HG03108 (cell line): ENCODE data around the gene FGF9.
A peak's percentile ranks its signal among the peaks of the same experiment; 100 is the strongest.

Experiments
- ATAC-seq: cut with Tn5 transposase; IDR thresholded peaks from one replicate; pipeline ENCODE4 v1.9.1; 2021; ENCODE audit warnings: moderate library complexity; ENCODE audit not compliant: unreplicated experiment

Gene FGF9

GRCh38 chr13:21673789-21674489 is 3.1 kb downstream of the FGF9 start:
- peak; percentile 29 for ATAC-seq

- no peak for ATAC-seq
These were observed 3.7 kb downstream of the FGF9 start for GRCh38 chr13:21674490-21675009.

GRCh38 chr13:21675095-21675991 is 4.5 kb downstream of the FGF9 start:
- no peak for ATAC-seq

GRCh38 chr13:21676611-21677021 is 5.7 kb downstream of the FGF9 start:
- no peak for ATAC-seq

GRCh38 chr13:21677075-21677623 is 6.3 kb downstream of the FGF9 start:
- ATAC-seq, result no peak

- ATAC-seq, result no peak
These were observed 12.3 kb downstream of the FGF9 start for GRCh38 chr13:21683034-21683733.

- no peak for ATAC-seq
These were observed 13.7 kb downstream of the FGF9 start for GRCh38 chr13:21684576-21684975.

GRCh38 chr13:21685485-21686064 is 14.7 kb downstream of the FGF9 start:
- ATAC-seq, result no peak

- peak; percentile 89 for ATAC-seq
These were observed 16.0 kb downstream of the FGF9 start for GRCh38 chr13:21686751-21687391.

GRCh38 chr13:21688056-21688455 is 17.2 kb downstream of the FGF9 start:
- ATAC-seq, result no peak

- no peak for ATAC-seq
These were observed 18.2 kb downstream of the FGF9 start for GRCh38 chr13:21689097-21689496.

GRCh38 chr13:21690955-21691354 is 20.1 kb downstream of the FGF9 start:
- no peak for ATAC-seq

GRCh38 chr13:21691500-21691899 is 20.6 kb downstream of the FGF9 start:
- no peak for ATAC-seq

GRCh38 chr13:21691928-21692327 is 21.1 kb downstream of the FGF9 start:
- ATAC-seq, result no peak

GRCh38 chr13:21694831-21695230 is 24.0 kb downstream of the FGF9 start:
- no peak for ATAC-seq

- no peak for ATAC-seq
These were observed 24.7 kb downstream of the FGF9 start for GRCh38 chr13:21695546-21695945.

- no peak for ATAC-seq
These were observed 26.1 kb downstream of the FGF9 start for GRCh38 chr13:21696865-21697448.

- ATAC-seq, result no peak
These were observed 28.2 kb downstream of the FGF9 start for GRCh38 chr13:21698817-21699679.

- ATAC-seq, result no peak
These were observed 30.6 kb downstream of the FGF9 start for GRCh38 chr13:21701460-21701859.
